Activated B cell treated with CpG ODN at 0.5 μM for 24 hours (primary cell): ENCODE data around the gene EHBP1. TPM values are rescaled to one million over a fixed set of nuclear protein-coding genes. Genes with fewer than 3 reads are reported as not detected.
A peak's percentile ranks its signal among the peaks of the same experiment; 100 is the strongest.

Experiments used
- ATAC-seq: fragments of 200-7000 bp; cut with Tn5 transposase; one replicate; pipeline ENCODE4 v1.10.0; 2021; ENCODE audit warnings: low read depth, mild to moderate bottlenecking, moderate library complexity
- CTCF ChIA-PET: fragments of 350-600 bp; sonication (Branson Sonifier 250); formaldehyde crosslinking; loops from one replicate; lab custom pipeline; 2021; ENCODE audit warnings: antibody characterized with exemption; lab: Charles Lee
- POLR2A ChIA-PET: fragments of 350-600 bp; sonication (Branson Sonifier 250); formaldehyde crosslinking; loops from one replicate; lab custom pipeline; 2021; ENCODE audit warnings: antibody characterized with exemption; lab: Charles Lee
- DNase-seq: peaks from one replicate; pipeline ENCODE4 v3.0.0; 2022
- H3K27ac Mint-ChIP-seq: one replicate; pipeline ENCODE4 v1.8.0; 2020; ENCODE audit warnings: mixed read lengths
- H3K27me3 Mint-ChIP-seq: one replicate; pipeline ENCODE4 v1.8.0; 2021; ENCODE audit warnings: mixed read lengths
- H3K36me3 Mint-ChIP-seq: one replicate; pipeline ENCODE4 v1.8.0; 2021; ENCODE audit warnings: low read depth, mixed read lengths
- H3K4me1 Mint-ChIP-seq: one replicate; pipeline ENCODE4 v1.8.0; 2021; ENCODE audit warnings: mixed read lengths
- H3K4me3 Mint-ChIP-seq: one replicate; pipeline ENCODE4 v1.8.0; 2020; ENCODE audit warnings: mild to moderate bottlenecking, mixed read lengths
- H3K9me3 Mint-ChIP-seq: one replicate; pipeline ENCODE4 v1.8.0; 2020; ENCODE audit warnings: mixed read lengths
- CTCF ChIP-seq: fragments of 200-600 bp; IDR thresholded peaks from one replicate; pipeline ENCODE4 v1.8.0; 2022; ENCODE audit warnings: antibody characterized with exemption, mild to moderate bottlenecking
- intact Hi-C: fragments of 100-400 bp; cut with micrococcal nuclease; formaldehyde crosslinking; loops from one replicate; pipeline ENCODE4 v1.15.1; 2024
- total RNA-seq: library from RNA; stranded (reverse); gene quantifications from 2 replicates; pipeline ENCODE4 v1.2.3, GENCODE V29; 2022

EHBP1 gene
- total RNA-seq, 1 donor from 2014 or later: 24.0 TPM

GRCh38 chr2:62775367-62775668 lies 69.8 kb downstream of the EHBP1 start:
- POLR2A ChIA-PET: interaction anchor here (1.0 kb wide), 1 partner anchor 319 kb away, joined by 3 read pairs; no protein-coding TSS in a partner anchor
- intact Hi-C loops: loop anchor here (1.0 to 2.0 kb wide), 3 partner anchors 318 to 857 kb away; no protein-coding TSS in a partner anchor

GRCh38 chr2:62783679-62784078 lies 78.2 kb downstream of the EHBP1 start:
- Mint-ChIP-seq H3K27ac (no peak overlapping the region), H3K4me1 (no peaks in the 10 kb centered on the region), H3K36me3 (peaks cover 11% of the 10 kb centered on the region), H3K27me3 (no peaks in the 10 kb centered on the region), H3K9me3 (peaks cover 8% of the 10 kb centered on the region), H3K4me3 (no peak overlapping the region)
- ATAC-seq (no peak), DNase-seq (no peak)
- ChIA-PET CTCF (no interaction called here), POLR2A (no interaction called here)
- TF ChIP-seq CTCF: no peak
- intact Hi-C loops: no loop called here

More at GRCh38 chr2:62775367-62775668, 69.8 kb downstream of the EHBP1 start:
- Mint-ChIP-seq H3K36me3 (peaks cover 2% of the 10 kb centered on the region), H3K4me1 (peaks cover 1% of the 10 kb centered on the region), H3K27ac (no peak overlapping the region), H3K9me3 (no peaks in the 10 kb centered on the region), H3K4me3 (no peak overlapping the region), H3K27me3 (no peaks in the 10 kb centered on the region)
- DNase-seq (no peak), ATAC-seq (no peak)
- peak; percentile 43 for TF ChIP-seq CTCF
- CTCF ChIA-PET: interaction anchor here (1.0 to 11.5 kb wide), 9 partner anchors 11 to 879 kb away, joined by 3 to 187 read pairs (median 4); no protein-coding TSS in a partner anchor

- no peaks in the 10 kb centered on the region for H3K27me3 Mint-ChIP-seq
- POLR2A ChIA-PET: no interaction called here
- H3K4me3 Mint-ChIP-seq: no peak overlapping the region
- peaks cover 9% of the 10 kb centered on the region for H3K36me3 Mint-ChIP-seq
- intact Hi-C loops: no loop called here
- H3K4me1 Mint-ChIP-seq: no peaks in the 10 kb centered on the region
- ATAC-seq (no peak), DNase-seq (no peak)
- CTCF ChIA-PET: no interaction called here
- no peak for TF ChIP-seq CTCF
- H3K27ac Mint-ChIP-seq: no peak overlapping the region
- H3K9me3 Mint-ChIP-seq: peaks cover 8% of the 10 kb centered on the region
Observed at GRCh38 chr2:62784341-62784740, 78.8 kb downstream of the EHBP1 start.

GRCh38 chr2:62785216-62785615 lies 79.7 kb downstream of the EHBP1 start:
- DNase-seq (no peak), ATAC-seq (no peak)
- ChIA-PET CTCF (no interaction called here), POLR2A (no interaction called here)
- TF ChIP-seq CTCF: no peak
- Mint-ChIP-seq H3K27me3 (no peaks in the 10 kb centered on the region), H3K27ac (no peak overlapping the region), H3K9me3 (peaks cover 8% of the 10 kb centered on the region), H3K36me3 (peaks cover 9% of the 10 kb centered on the region), H3K4me1 (no peaks in the 10 kb centered on the region), H3K4me3 (no peak overlapping the region)
- intact Hi-C loops: loop anchor here (5.0 kb wide), 1 partner anchor 702 kb away; no protein-coding TSS in a partner anchor

- Mint-ChIP-seq H3K9me3 (peaks cover 8% of the 10 kb centered on the region), H3K4me1 (no peaks in the 10 kb centered on the region), H3K27me3 (no peaks in the 10 kb centered on the region), H3K4me3 (no peak overlapping the region), H3K27ac (no peak overlapping the region), H3K36me3 (peaks cover 9% of the 10 kb centered on the region)
- ChIA-PET CTCF (interaction anchor here (1.9 kb wide), 1 partner anchor 11 kb away, joined by 6 read pairs; no protein-coding TSS in a partner anchor), POLR2A (no interaction called here)
- intact Hi-C loops: loop anchor here (2.0 to 5.0 kb wide), 2 partner anchors 701 to 1075 kb away; no protein-coding TSS in a partner anchor
- DNase-seq: no peak
- ATAC-seq: no peak
- no peak for TF ChIP-seq CTCF
Observed at GRCh38 chr2:62785810-62786597, 80.5 kb downstream of the EHBP1 start.
